GM12891 (cell line): ENCODE measurements around the gene TFAP2C.

Source experiments
- POLR2A ChIP-seq: IDR thresholded peaks from 2 replicates; pipeline ENCODE4 v1.6.1; 2011; ENCODE audit warnings: low read depth, low read length, control low read depth
- POLR2AphosphoS5 ChIP-seq: IDR thresholded peaks from 2 replicates; pipeline ENCODE4 v1.6.1; 2011; ENCODE audit warnings: low read depth, low read length, control low read depth
- SPI1 ChIP-seq: IDR thresholded peaks from 2 replicates; pipeline ENCODE4 v1.6.1; 2011; ENCODE audit warnings: low read depth, low read length, control low read depth
- TAF1 ChIP-seq: IDR thresholded peaks from 2 replicates; pipeline ENCODE4 v1.6.1; 2011; ENCODE audit warnings: low read depth, low read length, control low read depth

DNA sequence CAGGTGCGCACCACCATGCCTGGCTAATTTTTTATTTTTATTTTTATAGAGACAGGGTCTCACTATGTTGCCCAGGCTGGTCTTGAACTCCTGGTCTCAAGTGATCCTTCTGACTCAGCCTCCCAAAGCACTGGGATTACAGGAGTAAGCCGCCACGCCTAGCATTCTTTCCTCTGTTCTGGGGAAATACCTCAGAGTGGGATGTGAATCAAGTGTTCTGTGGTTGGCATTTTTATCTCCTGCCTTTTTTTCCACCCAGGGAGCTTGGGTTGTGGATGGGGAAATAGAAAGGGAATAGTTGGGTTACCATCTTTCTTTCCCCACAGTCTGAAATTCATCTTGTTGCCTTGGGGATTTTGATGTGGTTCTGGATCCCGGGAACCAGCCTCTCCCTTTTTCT, 24.1 kb downstream of the TFAP2C start:
- TF ChIP-seq POLR2A (no peak), TAF1 (no peak), POLR2AphosphoS5 (no peak), SPI1 (no peak)
